Activated CD8-positive, alpha-beta memory T cell treated with anti-CD3 and anti-CD28 coated beads for 1 hour (primary cell): ENCODE measurements around the gene CENPM.
A peak's percentile ranks its signal among the peaks of the same experiment; 100 is the strongest.
"Not testable (repeated sequence)": the region's sequence is repeated elsewhere in the genome, so short reads cannot be mapped to it uniquely, and the experiment has no call there.

Source experiments
- DNase-seq, 2 donors: peaks; one replicate each; pipeline ENCODE4 v3.0.0-alpha.2; 2020; ENCODE audit warnings: low read depth in 1 of 2; ENCODE audit errors: extremely low read depth in 1 of 2

CENPM gene

GRCh38 chr22:41966607-41967240, 19.8 kb upstream of the CENPM start:
- no peak for DNase-seq

DNA sequence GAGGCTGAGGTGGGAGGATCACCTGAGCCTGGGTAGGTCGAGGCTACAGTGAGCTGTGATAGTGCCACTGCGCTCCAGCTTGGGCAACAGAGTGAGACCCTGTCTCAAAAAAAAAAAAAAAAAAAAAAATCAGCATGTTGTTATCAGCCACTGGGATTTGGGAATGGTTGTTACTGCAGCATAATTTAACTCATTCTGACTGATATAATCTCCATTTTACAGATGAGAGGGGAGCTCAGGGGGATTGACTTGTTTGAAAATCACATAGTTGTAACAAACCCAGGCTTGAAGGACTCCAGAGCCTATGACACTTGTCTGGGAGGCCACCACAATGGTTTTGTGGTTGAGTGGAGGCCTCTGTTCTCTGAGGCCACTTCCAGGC, 19.3 kb upstream of the CENPM start:
- no peak for DNase-seq

DNA sequence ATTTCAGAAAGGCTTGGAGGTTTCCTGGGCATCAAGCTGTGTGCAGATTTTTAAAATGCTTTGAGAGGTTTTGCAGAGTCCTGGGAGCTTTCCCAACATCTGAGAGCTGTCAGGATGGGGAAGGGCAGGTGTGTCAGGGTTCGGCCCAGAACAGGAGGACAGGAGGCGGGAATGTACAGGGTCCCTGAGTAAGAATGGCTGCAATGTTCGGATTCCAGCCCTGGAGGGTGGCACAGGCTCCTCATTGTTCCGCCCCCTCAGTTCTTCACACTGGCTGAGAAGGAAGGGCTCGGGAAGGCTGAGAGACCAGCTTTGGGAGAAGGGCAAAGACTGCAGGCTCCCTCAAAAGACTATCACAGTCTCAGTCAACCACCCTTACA, 17.1 kb upstream of the CENPM start:
- no peak for DNase-seq

DNA sequence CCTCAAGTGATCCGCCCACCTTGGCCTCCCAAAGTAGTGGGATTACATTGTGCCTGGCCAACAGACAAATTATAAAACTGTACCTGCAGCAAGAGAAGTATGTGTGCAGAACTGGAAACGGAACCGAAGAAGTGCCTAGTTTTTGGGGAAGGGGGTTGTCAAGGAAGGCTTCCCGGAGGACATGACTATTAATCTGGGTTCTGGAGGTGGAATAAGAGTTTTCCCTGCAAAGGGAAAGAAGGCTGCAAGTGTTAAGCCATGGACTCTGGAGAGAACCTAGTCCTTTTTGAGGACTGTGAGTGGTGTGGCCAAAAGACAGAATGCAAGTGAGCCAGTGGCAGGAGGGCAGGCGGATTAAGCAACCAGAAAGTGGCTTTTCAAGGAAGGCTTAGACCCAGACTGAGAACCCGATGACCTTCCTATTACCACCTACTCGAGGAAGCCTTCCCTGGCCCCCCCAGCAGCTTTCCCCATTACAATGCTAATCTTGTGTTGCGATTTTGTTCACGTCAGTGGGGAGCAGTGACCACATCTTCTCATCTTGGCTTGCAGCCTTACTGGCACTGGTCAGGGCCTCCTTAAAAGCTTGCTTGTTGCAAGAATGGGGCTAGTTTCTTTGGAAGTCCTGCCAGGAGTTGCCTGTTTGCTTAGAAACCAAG, 16.6 kb upstream of the CENPM start:
- no peak for DNase-seq

DNA sequence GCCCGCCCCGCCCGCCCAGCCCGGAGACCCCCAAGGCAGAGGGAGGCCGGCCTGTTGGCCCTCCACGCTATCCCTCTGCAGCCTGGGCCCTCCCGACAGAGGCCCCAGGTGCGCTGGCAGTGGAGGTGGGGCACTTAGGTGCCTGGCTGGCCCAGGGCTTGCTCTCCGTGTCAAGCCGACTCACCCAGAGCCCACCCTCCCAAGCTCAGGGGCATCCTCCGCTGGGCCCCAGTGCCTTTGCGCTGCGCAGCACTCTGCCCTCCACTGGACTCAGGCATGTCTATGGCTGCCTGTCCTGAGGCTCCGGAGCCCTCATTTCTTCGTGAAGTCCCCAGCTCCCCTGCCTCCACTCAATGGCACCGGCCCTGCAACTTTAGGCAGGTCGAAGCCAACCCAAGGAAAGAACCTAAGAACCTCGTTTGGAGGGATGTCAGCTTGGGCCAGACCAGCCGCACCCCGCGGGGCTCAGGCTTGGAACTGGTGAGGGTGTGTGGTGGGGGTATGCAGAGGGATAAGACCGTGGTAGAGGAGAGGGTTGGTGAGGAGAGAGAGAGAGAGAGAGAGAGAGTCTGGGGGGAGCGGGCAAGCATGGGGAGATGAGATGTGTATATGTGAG, 11.1 kb upstream of the CENPM start:
- DNase-seq: no peak

GRCh38 chr22:41952713-41953112, 5.8 kb upstream of the CENPM start:
- DNase-seq: no peak

DNA sequence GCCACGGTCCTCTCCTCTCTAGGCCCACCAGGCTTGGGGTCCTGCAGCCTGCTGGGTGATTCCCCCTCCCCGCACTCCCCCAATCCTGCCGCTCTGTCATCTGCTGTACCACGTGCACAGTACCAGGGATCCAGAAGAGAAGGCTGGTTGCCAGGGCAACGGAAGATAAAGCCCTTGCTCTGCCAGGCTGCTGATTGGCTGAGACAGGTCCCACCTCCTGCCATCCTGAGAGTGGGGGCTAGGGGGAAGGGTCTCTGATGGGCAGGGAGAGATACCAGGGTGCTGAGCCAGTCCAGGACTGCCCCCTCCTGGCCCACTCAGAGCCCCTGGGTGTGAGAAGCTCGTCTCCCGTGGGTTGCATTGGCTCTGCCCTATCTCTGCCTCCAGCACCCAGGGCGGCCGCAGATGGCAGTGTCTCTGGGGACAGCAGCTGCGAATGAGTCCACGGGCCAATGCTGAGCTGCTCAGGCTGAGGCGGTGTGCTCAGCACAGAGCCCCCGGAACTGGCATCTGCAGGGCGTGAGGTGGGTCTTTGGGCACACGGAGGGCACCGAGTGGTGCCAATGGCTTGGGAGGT, 5.0 kb upstream of the CENPM start, which contains the start of gene SMIM45:
SMIM45 (plus strand) TSS at position 253 of the 577 bp plus-strand sequence.
- DNase-seq: no peak

DNA sequence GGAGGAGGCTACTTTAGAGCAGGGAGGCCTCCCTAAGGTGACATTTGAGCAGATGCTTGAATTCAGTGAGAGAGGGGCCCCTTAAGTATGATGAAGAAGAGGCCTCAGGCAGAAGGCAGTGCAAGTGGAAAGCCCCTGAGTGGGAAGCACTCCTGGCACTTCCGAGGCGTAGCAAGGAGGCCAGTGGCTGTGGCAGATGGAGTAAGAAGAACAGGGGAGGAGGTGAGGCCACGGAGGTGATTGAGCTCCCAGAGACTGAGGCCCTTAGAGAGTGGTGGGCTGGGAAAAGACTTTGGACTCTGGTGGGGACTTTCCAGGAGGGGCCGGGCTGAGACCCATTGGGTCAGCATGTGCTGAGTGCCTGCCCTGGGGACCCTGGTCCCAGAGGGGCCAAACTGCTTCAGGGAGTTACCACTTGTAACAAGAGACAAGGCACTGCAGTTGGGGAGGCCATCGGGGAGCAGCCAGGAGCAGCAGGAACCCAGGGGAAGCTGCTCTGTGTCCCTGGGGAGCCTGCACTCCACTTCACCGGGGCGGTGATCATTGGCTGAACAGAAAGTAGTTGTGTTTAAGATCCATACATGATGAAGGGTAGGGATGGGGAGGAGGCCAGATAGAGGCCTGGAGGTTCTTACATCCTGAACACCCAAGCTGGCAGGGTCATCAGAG, 2.5 kb upstream of the CENPM start:
- no peak for DNase-seq

DNA sequence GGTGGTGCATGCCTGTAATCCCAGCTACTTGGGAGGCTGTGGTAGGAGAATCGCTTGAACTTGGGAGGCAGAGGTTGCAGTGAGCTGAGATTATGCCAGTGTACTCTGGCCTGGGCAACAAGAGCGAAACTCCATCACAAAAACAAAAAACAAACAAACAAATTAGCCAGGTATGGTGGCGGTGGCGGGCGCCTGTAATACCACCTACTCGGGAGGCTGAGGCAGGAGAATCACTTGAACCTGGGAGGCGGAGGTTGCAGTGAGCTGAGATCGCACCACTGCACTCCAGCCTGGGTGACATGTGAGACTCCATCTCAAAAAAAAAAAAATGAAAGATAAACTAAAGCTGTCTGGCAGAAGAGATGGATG, 2.0 kb upstream of the CENPM start:
- not testable (repeated sequence) for DNase-seq

DNA sequence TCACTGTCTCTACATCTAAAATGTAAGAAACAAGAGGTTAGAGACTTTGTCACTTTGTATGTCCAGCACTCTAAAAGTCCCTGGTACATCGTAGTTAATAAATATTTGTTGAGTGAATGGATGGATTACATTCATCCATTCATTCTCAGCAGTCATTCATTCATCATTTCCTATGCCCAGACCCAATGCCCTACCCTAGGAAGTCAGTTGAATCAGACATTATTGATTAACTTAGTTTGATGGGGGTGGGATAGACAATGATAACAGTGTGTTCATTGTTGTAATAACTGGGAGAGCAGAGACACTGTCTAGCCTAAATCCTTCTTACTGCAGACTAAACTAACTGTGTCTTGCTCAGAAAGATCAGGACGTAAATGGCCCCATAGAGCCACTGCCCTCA, 1.2 kb upstream of the CENPM start:
- no peak for DNase-seq

GRCh38 chr22:41947424-41948080, 600 bp upstream of the CENPM start:
- DNase-seq: no peak

- no peak for DNase-seq
Observed at GRCh38 chr22:41943661-41944209, 3.2 kb downstream of the CENPM start.

GRCh38 chr22:41940832-41941765, 5.9 kb downstream of the CENPM start:
- peak; percentile 57 to 72 for DNase-seq

DNA sequence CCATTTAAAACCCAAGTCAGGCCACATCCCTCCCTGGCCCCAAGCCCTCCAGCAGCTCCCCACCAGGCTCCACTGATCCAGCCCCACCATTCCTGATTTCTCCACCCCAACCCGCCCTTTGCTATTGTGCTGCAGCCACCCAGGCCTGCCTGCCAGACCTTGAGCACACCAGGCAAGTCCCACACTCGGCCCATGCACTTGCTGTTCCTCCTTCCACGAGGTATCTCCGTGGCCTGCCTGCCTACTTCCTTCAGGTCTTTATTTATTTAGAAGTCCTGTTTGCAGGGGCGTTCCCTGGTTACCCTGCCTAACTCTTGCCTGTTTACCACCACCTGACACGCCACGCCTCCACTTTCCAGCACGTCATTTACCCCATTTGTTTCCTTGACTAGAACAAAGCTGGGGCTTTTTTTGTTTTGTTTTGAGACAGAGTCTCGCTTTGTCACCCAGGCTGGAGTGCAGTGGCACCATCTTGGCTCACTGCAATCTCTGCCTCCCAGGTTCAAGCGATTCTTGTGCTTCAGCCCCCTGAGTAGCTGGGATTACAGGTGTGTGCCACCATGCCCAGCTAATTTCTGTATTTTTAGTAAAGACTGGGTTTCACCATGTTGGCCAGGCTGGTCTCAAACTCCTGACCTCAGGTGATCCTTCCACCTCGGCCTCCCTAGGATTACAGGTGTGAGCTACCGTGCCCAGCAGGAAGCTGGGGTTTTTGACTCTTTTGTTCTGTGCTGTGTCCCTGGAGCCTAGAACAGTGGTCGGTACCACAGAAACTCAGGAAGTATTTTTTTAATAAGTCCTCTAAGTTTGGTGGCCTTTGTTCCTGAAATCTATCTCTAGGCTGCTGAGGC, 6.7 kb downstream of the CENPM start:
- peak; percentile 78 to 92 for DNase-seq

GRCh38 chr22:41936894-41937169, 10.1 kb downstream of the CENPM start:
- DNase-seq: no peak

DNA sequence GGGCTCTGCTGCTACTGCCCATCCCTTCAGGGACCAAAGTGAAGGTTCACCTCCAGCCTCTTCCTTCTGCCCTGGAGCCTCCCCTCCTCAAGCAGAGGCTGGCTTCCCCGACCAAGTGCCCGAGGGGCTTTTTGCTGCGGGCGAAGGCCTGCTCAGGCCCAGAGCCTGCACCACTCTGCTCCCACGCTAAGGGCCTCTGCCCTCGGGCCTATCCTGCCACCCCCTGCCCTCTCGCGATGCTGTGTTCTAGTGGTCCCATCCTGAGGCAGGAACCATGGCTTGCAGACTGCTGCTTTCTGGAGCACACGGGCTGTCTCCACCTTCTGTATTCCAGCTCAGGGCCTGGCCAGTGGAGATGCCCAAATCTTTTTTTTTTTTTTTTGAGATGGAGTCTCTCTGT, 11.4 kb downstream of the CENPM start:
- no peak for DNase-seq

- DNase-seq: no peak
Observed at GRCh38 chr22:41935015-41935351, 12.0 kb downstream of the CENPM start.

DNA sequence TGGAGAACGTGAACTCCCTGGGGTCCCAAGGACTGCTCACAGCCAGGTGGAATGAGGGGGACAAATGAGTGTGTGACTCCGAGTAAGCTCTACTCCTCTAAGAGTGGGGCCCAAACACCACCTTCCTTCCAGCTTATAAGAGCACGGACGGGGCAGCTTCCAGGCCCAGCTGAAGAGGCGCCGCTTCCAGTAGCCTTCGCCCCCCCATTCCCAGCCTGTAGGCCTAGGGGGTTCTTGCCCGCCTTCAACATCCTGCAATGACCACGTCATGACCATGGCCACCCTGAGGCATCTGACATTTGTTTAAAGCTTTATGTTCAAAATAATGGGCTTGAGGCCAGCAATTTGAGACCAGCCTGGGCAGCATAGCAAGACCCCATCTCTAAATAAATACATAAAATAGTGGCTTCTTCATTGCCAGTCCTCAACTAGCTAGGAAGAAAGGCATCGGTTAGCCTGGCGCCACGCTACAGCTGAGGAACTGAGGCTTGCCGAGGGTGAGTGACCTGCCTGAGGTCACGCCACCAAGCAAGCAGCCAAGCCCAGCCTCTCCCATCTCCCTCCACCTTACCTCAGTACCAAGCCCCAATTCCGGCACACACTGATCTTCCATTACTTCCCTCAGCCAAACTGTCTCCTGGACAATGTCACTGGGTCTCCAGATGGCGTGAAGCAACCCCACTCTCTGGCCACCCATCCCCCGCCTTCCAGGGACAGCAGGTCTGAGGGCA, 12.5 kb downstream of the CENPM start:
- no peak for DNase-seq
